Ascending aorta (tissue), 2 donors: ENCODE measurements around the gene CMTM1. TPM values are rescaled to one million over a fixed set of nuclear protein-coding genes. Genes with fewer than 3 reads are reported as not detected.
"Not testable (repeated sequence)": the region's sequence is repeated elsewhere in the genome, so short reads cannot be mapped to it uniquely, and the experiment has no call there.

ENCODE experiments used
- DNase-seq, 2 donors: peaks; one replicate each; pipeline ENCODE4 v3.0.0-alpha.2; 2019; ENCODE audit warnings: low spot score in 2 of 2
- H3K27ac ChIP-seq, 2 donors: fragments of 200-600 bp; sonication (generic); one replicate each; pipeline ENCODE4 v1.5.1; 2016 to 2017; ENCODE audit warnings: mild to moderate bottlenecking in 1 of 2
- H3K27me3 ChIP-seq: fragments of 200-600 bp; sonication (generic); one replicate; pipeline ENCODE4 v1.5.1; 2017
- H3K36me3 ChIP-seq, 2 donors: fragments of 200-600 bp; sonication (generic); one replicate each; pipeline ENCODE4 v1.5.1; 2016
- H3K4me1 ChIP-seq, 2 donors: fragments of 200-600 bp; sonication (generic); one replicate each; pipeline ENCODE4 v1.5.1; 2016 to 2017; ENCODE audit warnings: mild to moderate bottlenecking in 1 of 2
- H3K4me3 ChIP-seq, 2 donors: fragments of 200-600 bp; sonication (generic); one replicate each; pipeline ENCODE4 v1.5.1; 2016 to 2017; ENCODE audit warnings: mild to moderate bottlenecking in 1 of 2
- H3K9me3 ChIP-seq, 2 donors: fragments of 200-600 bp; sonication (generic); one replicate each; pipeline ENCODE4 v1.5.1; 2016
- intact Hi-C: fragments of 100-400 bp; cut with DNase I; formaldehyde crosslinking; loops from one replicate; pipeline ENCODE4 v1.15.1; 2023
- total RNA-seq: library from RNA; depleted of rRNA; stranded (reverse); fragments of >200 nt; gene quantifications from one replicate; pipeline ENCODE4 v1.1.0, GENCODE V29; 2016
- TF ChIP-seq, protein P1 (sequence below), 3 experiments: fragments of 200-600 bp in 2 of 3; fragments of 450-650 bp in 1 of 3; sonication (generic) in 2 of 3; IDR thresholded peaks; one replicate each; pipeline ENCODE4 v1.5.1; 2016 to 2019; ENCODE audit warnings: antibody characterized with exemption in 3 of 3, mild to moderate bottlenecking in 1 of 3, moderate library complexity in 1 of 3

The CMTM1 gene
- total RNA-seq, 1 donor from 2014 or later = not detected

GRCh38 chr16:66610111-66610820 is 44.0 kb downstream of the CMTM1 start:
- Histone ChIP-seq H3K9me3 (no peaks in the 10 kb centered on the region), H3K27me3 (no peaks in the 10 kb centered on the region), H3K4me3 (no peak overlapping the region), H3K4me1 (peaks cover 0 to 9% of the 10 kb centered on the region in 2 donors), H3K36me3 (peaks cover 30 to 52% of the 10 kb centered on the region in 2 donors), H3K27ac (no peak overlapping the region)
- TF ChIP-seq, protein P1, sequence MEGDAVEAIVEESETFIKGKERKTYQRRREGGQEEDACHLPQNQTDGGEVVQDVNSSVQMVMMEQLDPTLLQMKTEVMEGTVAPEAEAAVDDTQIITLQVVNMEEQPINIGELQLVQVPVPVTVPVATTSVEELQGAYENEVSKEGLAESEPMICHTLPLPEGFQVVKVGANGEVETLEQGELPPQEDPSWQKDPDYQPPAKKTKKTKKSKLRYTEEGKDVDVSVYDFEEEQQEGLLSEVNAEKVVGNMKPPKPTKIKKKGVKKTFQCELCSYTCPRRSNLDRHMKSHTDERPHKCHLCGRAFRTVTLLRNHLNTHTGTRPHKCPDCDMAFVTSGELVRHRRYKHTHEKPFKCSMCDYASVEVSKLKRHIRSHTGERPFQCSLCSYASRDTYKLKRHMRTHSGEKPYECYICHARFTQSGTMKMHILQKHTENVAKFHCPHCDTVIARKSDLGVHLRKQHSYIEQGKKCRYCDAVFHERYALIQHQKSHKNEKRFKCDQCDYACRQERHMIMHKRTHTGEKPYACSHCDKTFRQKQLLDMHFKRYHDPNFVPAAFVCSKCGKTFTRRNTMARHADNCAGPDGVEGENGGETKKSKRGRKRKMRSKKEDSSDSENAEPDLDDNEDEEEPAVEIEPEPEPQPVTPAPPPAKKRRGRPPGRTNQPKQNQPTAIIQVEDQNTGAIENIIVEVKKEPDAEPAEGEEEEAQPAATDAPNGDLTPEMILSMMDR (IDR thresholded peaks at IDR 0.05) = no peak
- intact Hi-C loops = no loop called here
- DNase-seq = no peak

GRCh38 chr16:66611911-66612310 is 45.7 kb downstream of the CMTM1 start:
- H3K27ac ChIP-seq, H3K4me1 ChIP-seq, H3K27me3 ChIP-seq, intact Hi-C loops, H3K9me3 ChIP-seq, DNase-seq, H3K4me3 ChIP-seq: not testable (repeated sequence)
- H3K36me3 ChIP-seq = peaks cover 30 to 52% of the 10 kb centered on the region in 2 donors

GRCh38 chr16:66612422-66612821 is 46.2 kb downstream of the CMTM1 start:
- Histone ChIP-seq H3K9me3 (no peaks in the 10 kb centered on the region), H3K4me3 (no peak overlapping the region), H3K27me3 (no peaks in the 10 kb centered on the region), H3K4me1 (peaks cover 0 to 5% of the 10 kb centered on the region in 2 donors), H3K27ac (no peak overlapping the region), H3K36me3 (peaks cover 30 to 52% of the 10 kb centered on the region in 2 donors)
- intact Hi-C loops = no loop called here
- TF ChIP-seq, protein P1 (IDR thresholded peaks at IDR 0.05) = no peak
- DNase-seq = no peak

DNA sequence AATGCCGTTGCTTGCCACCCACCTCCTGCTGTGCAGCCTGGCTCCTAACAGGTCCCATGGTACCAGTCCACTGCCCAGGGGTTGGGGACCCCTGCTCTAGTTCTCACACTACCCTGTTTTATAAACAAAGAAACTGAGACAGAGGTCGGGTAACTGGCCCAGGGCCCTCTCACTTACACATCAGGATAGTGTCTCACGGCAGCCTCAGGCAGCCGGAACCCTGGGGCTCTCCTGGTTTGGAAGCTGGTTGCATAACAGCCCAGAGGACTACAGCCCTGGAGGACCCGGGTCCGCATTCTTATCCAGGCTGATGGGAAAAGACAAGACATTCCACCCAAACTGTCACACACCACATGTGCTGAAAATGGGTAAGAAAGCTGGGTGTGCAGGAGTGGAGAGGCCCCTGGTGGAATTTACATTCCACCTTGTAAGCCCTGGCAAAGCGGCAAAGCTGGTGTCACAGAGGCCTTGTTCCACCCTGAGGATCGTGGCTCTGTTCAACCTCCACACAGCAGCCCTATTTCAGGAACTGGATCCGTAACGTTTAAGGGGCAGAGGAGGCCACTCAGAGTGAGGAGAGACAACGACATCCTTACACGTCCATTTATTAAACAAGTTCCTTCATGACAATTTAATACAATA is 48.0 kb downstream of the CMTM1 start:
- H3K36me3 ChIP-seq = peaks cover 30 to 48% of the 10 kb centered on the region in 2 donors
- no peak for DNase-seq

GRCh38 chr16:66616169-66616568 is 49.9 kb downstream of the CMTM1 start:
- H3K27ac ChIP-seq = no peak overlapping the region
- peaks cover 0 to 11% of the 10 kb centered on the region in 2 donors for H3K4me1 ChIP-seq
- no peaks in the 10 kb centered on the region for H3K9me3 ChIP-seq
- H3K4me3 ChIP-seq = no peak overlapping the region
- H3K27me3 ChIP-seq = no peaks in the 10 kb centered on the region
- peaks cover 19 to 31% of the 10 kb centered on the region in 2 donors for H3K36me3 ChIP-seq
- intact Hi-C loops = no loop called here
- no peak for DNase-seq
- TF ChIP-seq, protein P1 (IDR thresholded peaks at IDR 0.05) = no peak

More for the DNA sequence above, 48.0 kb downstream of the CMTM1 start:
- Histone ChIP-seq H3K27ac (no peak overlapping the region), H3K27me3 (no peaks in the 10 kb centered on the region), H3K9me3 (no peaks in the 10 kb centered on the region), H3K4me3 (no peak overlapping the region), H3K4me1 (peaks cover 0 to 11% of the 10 kb centered on the region in 2 donors)
- TF ChIP-seq, protein P1 (IDR thresholded peaks at IDR 0.05) = no peak
- intact Hi-C loops = no loop called here

GRCh38 chr16:66616592-66616991 is 50.4 kb downstream of the CMTM1 start:
- no peak overlapping the region for H3K27ac ChIP-seq
- no peak overlapping the region for H3K4me3 ChIP-seq
- TF ChIP-seq, protein P1 (IDR thresholded peaks at IDR 0.05) = no peak
- H3K27me3 ChIP-seq = no peaks in the 10 kb centered on the region
- H3K9me3 ChIP-seq = no peaks in the 10 kb centered on the region
- H3K36me3 ChIP-seq = peaks cover 19 to 29% of the 10 kb centered on the region in 2 donors
- DNase-seq = no peak
- intact Hi-C loops = no loop called here
- H3K4me1 ChIP-seq = peaks cover 0 to 11% of the 10 kb centered on the region in 2 donors
